HT-29 (cell line): Measurements from ENCODE around the gene MARK4. TPM values are rescaled to one million over a fixed set of nuclear protein-coding genes. Genes with fewer than 3 reads are reported as not detected.
"Not testable (repeated sequence)": the region's sequence is repeated elsewhere in the genome, so short reads cannot be mapped to it uniquely, and the experiment has no call there.

ENCODE experiments used
- DNase-seq: peaks from one replicate; pipeline ENCODE4 v3.0.0-alpha.2; 2015; ENCODE audit warnings: low spot score
- total RNA-seq: library from RNA; depleted of rRNA; stranded (reverse); fragments of >200 nt; shearing (Covaris generic); gene quantifications from 2 replicates; pipeline ENCODE4 v1.2.3, GENCODE V29; 2014

MARK4 gene
- total RNA-seq, 1 experiment from 2014 or later = 9.5 TPM

DNA sequence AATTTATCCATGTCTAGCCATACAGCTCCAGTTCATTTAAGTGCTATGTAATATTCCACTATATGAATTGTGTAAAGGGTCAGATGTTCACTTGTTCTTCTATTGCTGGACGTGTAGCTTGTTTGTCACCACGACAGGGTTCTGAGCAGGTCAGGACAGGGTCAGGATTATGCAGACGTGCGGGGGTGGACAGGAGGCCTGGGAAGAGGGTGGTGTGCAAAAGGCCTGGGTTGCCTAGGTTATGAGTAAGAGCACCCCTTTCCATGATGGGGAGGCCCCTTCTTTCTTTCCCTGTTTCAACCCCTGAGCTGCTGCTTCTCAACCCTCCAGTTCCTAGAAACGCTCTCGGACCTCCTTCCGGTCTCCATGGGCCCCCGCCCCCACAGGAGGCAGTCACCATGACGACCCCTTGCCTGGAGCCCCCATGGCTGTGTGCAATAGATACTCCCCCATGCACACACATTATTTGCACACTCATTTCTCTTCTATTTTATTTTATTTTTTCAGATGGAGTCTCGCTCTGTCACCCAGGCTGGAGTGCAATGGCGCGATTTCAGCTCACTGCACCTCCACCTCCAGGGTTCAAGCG is 7.8 kb upstream of the MARK4 start:
- no peak for DNase-seq

DNA sequence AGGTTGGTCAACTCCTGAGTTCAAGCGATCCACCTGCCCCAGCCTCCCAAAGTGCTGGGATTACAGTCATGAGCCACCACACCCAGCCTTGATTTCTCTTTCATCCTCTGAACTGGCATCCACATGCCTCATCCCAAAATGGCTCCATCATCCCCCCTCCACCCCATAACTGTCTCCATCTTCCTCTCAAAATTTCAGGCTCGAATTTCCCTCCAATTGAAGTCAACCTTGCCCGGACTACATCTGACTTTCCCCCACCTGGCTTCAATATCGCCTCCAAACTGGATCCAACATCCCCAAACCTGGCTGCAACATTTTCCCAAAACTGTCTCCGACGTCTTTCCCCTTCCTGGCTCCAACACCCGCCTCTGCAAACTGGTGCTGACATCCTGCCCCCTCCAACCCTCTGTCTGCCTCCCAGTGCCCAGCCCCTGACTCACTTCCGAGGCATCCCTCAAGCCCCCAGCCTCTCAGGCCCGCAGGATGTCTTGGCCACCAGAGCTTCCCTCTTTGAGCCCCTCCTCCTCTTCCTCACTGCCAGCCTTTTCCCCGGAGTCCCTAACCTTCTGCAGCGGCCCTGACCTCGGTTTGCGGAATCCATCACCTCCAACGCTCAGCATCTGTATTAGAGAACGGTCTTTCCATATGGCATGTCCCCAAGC is 6.8 kb upstream of the MARK4 start:
- DNase-seq = no peak

DNA sequence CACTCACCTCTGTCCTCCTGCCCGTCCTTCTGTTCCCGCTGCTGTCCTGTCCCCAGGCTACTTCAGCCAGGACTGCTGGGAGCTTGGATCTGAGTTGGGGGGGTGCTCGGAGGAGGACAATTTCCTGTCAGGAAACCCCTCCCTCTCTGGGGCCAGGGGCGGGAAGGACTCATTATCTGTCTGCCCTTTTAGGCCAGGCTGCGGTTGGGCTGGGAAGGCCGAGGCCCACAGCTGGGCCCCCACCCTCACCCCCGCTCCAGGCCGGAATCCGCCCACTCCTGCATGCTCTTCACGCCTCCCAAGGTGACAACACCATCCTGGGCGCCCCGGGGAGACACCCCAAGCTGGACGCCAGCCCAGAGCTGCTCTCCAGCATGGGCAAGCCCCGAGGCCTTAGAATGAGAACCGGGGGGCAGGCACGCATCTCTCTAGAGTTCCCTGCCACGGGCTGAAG is 5.7 kb upstream of the MARK4 start, which contains the start of gene EXOC3L2:
EXOC3L2 (minus strand) TSS at position 74 of the 454 bp plus-strand sequence. CDS start 6,362 bp downstream, outside the sequence.
- no peak for DNase-seq

DNA sequence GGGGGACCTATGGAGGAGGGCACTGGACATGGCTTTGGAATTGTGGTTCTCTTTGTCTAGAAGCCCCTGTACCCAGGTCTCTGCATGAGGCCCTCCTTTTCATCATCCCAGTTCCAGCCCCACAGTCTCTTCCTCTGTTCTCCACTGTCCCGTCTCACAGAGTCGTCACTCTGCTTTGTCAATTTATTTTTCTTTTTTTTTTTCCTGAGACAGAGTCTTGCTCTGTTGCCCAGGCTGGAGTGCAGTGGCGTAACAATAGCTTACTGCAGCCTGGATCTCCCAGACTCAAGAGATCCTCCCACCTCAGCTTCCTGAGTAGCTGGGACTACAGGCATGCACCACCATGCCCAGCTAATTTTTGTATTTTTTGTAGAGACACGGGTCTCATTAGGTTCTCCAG is 5.2 kb upstream of the MARK4 start:
- no peak for DNase-seq

DNA sequence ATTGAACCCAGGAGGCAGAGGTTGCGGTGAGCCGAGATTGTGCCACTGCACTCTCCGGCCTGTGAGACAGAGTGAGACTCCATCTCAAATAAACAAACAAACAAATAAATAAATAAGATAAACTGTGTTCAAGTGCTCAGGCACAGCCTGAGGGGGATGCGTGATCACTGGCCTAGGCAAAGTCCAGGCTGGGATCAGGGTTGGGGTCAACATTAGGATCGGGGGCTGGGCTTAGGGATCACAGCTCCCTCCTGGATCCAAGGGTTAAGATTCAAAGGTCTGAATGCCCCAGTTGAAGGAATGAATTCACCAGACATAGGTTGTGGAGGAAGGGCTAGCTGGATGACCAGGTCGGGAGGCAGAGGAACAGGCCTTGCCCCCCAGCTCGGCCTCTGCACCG is 3.9 kb upstream of the MARK4 start:
- no peak for DNase-seq

DNA sequence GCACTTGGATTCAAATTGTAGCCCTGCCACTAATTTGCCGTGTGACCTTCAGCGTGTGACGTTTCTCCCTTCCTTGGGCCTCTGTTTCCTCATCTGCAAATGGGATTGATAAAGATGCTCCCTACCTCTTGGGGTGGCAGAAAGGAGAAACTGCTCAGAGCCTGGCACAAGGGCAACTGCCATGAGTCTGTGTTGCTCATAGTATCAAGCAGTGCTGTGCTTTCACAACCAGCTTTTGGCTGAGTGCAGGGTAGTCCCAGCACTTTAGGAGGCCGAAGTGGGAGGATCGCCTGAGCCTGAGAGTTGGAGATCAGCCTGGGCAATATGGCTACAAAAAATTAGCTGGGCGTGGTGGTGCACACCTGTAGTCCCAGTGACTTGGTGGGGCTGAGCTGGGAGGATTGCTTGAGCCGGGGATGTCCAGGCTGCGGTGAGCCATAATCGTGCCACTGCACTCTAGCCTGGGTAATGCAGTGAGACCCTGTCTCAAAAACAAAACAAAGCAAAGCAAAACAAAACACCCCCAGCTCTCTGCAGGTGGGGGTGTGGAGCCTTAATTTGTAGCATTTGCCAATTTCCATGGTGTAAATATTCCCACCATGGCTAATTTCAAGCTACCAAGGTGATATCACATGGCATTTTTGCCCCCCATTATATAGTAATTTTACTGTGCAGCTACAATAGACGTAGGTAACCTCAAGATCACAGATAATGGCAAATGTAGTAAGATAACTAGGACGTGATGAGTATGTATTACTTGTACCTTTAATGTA is 1.6 kb upstream of the MARK4 start:
- no peak for DNase-seq

DNA sequence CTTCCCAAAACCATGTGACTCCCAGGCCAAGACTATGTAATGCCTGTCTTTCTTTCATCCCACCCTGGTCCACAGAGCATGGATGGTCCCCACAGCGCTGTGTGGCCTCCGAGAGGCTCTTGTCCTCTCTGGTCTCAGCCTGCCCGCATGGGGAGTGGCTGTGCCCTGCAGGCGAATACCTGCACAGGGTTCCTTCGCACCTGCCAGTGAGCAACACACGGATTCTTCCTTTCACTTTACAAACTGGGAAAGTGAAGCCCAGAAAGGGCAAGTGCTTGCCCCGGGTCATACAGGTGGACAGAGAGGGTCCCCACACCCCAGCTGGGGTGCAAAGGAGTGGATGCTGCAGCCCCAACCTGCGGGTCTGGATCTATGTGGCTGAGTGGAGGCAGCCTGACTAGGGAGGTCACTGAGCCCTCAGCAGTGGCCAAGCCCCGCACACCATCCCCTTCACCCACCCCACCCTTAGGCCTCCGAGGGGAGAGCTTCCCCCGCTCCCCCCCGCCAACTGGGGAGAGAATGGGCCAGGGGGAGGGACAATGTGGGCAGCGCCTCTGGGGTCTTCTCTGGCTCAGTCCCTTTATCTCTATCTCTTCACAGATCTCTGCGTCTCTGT is 747 bp upstream of the MARK4 start:
- no peak for DNase-seq

DNA sequence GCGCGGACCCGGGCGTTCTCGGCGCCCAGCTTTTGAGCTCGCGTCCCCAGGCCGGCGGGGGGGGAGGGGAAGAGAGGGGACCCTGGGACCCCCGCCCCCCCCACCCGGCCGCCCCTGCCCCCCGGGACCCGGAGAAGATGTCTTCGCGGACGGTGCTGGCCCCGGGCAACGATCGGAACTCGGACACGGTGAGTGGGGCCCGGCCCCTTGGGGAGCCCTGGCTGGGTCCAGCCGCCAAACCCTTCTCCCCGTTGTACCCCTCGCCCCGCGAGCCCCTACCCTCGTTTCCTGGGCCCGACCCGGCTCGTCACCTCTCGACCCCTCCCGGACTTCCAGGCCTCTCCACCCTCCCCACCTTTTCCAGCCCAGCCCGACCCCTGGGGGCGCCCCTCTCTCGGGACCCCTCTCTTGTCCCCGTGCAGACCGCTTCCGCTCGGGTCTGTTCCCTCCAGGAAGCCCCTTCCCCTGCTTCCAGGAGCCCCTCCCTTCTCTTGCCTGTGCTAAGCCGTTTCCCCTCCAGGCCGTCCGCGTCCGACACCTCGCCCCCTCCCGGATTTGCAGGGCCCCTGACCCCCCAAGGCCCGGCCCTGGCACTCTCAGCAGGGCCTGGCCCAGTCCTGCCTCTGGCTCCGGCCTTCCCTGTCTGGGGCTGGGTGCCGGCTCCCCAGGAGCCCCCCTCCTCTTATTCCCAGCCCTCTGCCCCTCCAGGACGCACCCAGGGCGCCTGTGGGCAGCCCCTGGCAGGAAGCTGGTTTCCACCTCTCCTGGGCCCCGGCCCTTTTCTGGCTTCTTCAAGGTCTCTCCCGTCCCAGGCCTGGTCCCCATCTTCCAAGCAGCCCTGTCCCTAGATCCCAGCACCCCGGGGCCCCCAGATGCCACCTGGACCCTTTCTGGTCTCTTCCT is 632 bp downstream of the MARK4 start:
- no peak for DNase-seq

DNA sequence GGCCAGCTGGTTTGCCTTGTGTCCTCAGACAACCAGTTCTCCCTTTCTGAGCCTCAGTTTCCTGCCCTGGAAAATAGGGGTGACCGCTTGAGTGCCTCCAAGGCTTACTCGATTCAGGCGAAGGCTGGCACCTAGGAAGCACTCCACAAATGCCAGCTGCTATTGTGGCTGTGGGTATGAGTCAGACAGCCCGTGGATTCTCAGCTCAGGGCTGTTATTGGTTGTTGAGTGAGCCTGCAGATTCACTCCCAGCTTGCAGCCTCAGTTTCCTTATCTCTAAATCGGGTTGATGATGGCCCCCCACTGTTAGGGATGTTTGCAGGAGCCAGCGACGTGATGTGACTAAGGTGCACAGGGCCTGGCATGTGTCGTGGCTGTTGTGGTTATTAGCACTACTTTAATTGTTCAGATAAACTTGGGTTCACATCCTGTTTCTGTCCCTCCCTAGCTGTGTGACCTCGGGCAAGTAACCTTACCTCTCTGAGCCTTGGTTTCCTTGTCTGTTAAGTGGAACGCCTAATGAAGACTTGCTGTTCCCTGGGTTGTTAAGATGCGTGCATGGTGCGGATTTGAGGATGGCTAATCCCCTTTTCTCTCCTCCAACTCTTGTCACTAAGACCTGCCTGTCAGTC is 2.4 kb downstream of the MARK4 start:
- DNase-seq = no peak

DNA sequence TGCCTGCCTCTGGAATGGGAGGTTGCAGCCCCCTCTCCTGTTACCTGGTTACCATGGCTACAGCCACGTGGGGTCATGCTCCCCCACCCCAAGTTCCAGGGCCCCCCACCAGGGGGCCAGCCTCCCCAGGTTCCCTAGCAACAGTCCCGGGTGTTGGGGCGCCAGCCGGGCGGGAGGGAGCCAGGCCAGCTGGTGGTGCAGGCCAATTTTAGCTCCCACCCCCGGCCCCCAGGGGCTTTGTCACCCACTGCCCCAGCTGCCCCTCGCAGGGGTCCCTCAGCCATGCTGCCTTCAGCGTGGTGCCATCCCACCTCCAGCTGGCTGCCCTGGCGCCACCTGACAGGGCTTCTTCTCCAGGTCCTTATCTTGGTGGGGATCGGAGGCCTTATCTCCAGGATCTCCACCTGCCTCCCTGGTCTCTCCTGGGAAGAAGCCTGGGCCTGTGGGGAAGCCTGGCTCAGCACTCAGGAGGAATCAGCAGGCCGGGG is 3.0 kb downstream of the MARK4 start:
- DNase-seq = no peak

DNA sequence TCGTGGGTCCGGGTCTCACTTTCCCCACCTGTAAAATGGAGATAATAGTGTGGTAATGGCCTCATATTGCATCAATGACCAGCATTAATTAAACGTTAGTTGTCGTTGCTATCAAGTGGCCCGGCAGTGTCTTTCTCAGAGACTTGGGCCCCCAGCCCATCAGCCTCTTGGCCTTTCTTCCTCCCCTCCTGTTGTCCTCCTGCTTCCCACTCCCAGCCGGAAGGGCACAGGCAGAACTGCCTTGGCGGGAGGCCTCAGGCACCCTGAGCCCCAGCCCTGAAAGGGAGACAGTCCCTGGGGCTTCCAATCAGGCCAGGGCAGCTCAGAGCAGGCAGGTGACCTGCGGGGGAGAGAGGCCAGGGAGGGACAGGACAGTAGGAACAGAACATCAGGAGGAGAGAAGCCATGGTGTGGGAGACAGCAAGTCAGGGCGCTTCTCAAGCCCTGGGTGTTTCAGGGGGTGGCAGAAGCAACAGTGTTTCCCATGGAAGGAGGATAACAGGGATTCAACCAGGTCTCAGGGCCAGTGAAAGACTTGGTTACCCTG is 4.6 kb downstream of the MARK4 start:
- DNase-seq = no peak

DNA sequence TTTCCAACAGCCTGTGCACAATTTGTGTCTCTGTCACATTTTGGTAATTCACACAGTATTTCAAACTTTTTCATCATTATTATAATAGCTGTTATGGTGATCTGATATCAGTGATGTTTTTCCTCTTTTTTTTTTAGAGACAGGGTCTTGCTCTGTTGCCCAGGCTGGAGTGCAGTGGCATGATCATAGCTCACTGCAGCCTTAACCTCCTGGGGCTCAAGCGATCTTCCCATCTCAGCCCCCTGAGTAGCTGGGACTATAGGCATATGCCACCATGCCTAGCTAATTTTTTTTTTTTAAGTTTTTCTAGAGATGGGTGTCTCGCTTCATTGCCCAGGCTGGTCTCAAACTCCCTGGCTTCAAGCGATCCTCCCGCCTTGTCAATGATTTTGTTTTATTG is 5.8 kb downstream of the MARK4 start:
- DNase-seq = no peak

DNA sequence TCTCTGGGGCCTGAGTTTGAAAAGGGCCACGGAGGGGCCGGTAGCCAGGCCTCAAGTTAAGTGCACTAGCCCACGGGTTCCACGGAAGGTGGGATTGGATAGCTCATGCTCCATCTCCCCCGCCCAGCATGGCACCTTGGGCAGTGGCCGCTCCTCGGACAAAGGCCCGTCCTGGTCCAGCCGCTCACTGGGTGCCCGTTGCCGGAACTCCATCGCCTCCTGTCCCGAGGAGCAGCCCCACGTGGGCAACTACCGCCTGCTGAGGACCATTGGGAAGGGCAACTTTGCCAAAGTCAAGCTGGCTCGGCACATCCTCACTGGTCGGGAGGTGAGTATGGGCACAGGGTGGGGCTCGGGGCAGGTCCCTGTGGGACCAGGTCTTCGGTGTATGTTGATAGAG is 7.8 kb downstream of the MARK4 start:
- DNase-seq = no peak

DNA sequence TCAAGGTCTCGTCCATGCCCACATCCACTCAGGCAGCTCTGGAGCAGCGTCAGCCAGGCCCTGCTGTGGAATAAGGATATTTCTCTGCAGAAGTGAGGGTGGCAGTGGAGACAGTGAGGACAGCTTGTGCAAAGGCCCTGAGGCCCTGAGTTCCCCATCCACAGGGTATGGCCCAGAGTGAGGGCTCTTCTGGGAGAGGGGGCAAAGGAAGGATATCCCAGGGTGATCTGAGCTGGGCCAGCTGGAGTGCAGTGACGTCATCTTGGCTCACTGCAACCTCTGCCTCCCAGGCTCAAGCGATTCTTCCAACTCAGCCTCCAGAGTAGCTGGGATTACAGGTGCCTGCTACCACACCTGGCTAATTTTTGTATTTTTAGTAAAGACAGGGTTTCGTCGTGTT is 11.5 kb downstream of the MARK4 start:
- no peak for DNase-seq

DNA sequence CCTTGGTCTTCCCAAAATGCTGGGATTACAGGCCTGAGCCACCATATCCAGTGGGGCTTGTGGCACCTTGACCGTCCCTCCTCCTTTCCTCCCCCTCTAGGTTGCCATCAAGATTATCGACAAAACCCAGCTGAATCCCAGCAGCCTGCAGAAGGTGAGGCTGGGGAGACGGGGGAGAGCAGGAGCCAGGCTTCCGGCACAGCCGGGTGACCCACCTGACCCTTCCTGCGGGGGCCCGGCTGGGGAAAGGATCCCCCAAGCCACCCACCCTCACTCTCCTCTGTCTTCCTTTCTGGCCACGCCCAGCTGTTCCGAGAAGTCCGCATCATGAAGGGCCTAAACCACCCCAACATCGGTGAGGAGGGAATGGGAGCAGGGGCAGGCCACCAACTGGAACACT is 11.9 kb downstream of the MARK4 start:
- no peak for DNase-seq

DNA sequence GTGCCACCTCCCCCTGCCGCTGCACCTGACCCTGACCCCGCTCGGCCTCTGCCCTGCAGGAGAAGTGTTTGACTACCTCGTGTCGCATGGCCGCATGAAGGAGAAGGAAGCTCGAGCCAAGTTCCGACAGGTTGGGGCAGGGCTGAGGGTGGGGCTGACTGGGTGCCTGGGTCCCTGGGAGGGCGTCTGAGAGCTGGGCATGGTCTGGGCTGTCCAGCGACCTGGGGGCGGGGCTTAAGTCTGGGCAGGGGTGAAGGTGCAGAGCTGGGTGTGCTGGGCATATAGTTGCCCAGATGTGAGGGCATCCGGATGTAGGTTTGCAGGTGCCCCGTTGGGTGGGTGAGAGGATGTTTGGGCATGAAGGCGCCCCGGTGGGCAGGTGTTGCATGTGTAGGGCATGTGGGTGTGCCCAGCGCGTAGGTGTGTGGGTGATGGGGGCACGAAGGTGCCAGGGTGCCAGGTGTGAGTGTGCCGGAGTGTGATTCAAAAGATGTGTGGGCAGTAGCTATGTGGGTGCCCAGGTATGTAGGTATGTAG is 13.8 kb downstream of the MARK4 start:
- no peak for DNase-seq

DNA sequence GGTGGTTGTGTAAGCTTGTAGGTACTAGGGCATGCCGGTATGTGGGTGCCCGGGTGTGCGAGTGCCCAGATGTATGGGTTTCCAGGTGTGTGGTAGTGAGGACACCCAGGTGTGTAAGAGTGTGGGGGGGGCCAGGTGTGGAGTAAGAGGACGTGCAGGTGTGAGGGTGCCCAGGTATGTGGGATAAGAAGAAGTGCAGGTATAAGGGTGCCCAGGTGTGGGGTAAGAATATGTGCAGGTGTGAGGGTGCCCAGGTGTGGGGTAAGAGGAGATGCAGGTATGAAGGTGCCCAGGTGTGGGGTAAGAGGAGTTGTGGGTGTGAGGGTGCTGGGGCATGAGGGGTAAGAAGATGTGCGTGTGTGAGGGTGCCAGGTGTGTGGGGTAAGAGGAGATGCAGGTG is 14.3 kb downstream of the MARK4 start:
- no peak for DNase-seq

DNA sequence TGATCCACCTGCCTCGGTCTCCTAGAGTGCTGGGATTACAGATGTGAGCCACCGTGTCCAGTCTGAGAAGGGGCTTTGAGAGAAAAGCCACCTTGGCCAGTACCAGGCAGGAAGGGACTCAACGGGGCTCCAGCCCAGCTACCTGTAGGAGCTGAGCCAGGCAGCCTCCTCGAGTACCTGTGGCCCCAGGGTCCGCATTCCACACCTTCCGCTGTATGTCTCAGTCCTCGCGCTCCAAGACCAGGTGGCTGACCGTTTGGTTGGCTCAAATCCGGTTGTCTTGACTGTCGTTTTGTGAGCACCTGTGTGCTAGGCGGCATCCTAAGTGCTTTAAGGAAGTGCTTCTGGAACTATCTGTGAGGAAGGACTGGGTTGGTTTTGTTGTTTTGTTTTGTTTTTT is 16.2 kb downstream of the MARK4 start:
- no peak for DNase-seq

DNA sequence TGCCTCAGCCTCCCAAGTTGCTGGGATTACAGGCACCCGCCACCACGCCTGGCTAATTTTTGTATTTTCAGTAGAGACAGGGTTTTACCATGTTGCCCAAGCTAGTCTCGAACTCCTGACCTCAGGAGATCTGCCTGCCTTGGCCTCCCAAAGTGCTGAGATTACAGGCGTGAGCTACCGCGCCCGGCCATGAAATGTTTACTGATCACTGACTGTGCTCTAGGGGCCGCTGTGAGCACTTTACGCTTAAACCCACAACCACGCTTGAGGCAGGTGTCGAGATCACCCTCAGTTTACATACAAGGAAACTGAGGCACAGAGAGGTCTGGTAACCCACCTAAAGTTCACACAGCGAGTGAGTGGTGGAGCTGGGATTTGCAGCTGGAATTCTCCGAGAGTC is 18.9 kb downstream of the MARK4 start:
- not testable (repeated sequence) for DNase-seq

DNA sequence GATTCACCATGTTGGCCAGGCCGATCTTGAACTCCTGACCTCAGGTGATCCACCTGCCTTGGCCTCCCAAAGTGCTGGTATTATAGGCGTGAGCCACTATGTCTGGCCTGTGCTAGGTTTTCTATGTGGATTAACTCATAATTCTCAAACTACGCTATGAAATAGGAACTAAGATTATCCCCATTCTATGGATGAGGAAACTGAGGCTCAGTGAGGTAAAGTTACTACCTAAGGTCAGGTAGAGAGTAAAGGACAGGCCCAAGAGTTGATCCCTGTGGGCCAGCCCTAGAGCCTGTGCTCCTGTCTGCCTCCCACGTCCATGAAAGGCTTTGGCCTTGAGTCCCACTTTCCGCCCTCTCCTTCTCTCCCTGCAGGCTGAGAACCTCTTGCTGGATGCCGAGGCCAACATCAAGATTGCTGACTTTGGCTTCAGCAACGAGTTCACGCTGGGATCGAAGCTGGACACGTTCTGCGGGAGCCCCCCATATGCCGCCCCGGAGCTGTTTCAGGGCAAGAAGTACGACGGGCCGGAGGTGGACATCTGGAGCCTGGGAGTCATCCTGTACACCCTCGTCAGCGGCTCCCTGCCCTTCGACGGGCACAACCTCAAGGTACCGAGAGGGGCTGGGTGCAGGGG is 20.1 kb downstream of the MARK4 start:
- no peak for DNase-seq
